Measurements from ENCODE around the gene PFN1.

The PFN1 gene

GRCh38 chr17:4896332-4897197 lies 51.8 kb downstream of the PFN1 start:
- no peak for DNase-seq (ENCODE audit: low read depth, low spot score)

GRCh38 chr17:4895657-4896331 lies 52.5 kb downstream of the PFN1 start:
- no peak for DNase-seq (ENCODE audit: low read depth, low spot score)
